CD14-positive monocyte (primary cell): Measurements from ENCODE around the gene CD38. TPM values are rescaled to one million over a fixed set of nuclear protein-coding genes. Genes with fewer than 3 reads are reported as not detected.

ENCODE experiments used
- DNase-seq, 3 donors: peaks; one replicate each; pipeline ENCODE4 v3.0.0-alpha.2; 2011 to 2022
- H2AFZ ChIP-seq: 2 replicates; pipeline ENCODE4 v1.6.0; 2012; ENCODE audit warnings: mild to moderate bottlenecking, low read depth, low read length, inconsistent platforms; ENCODE audit not compliant: insufficient read depth, poor library complexity, severe bottlenecking
- H3K27ac ChIP-seq, 2 donors: 1 replicate in 1 of 2; 2 replicates in 1 of 2; pipeline ENCODE4 v1.5.1; 2012 to 2013; ENCODE audit warnings: low read length in 2 of 2, control low read depth in 1 of 2, inconsistent platforms in 1 of 2, low read depth in 1 of 2, mild to moderate bottlenecking in 1 of 2
- H3K27me3 ChIP-seq, 2 donors: one replicate each; pipeline versions ENCODE4 v1.6.0 to v1.6.1; 2011 to 2013; ENCODE audit warnings: low read length in 2 of 2; ENCODE audit not compliant: control insufficient read depth in 2 of 2, insufficient read depth in 2 of 2
- H3K36me3 ChIP-seq, 2 donors: replicated peaks in 1 of 2; 1 replicate in 1 of 2; 2 replicates in 1 of 2; pipeline versions ENCODE4 v1.5.1 to v1.6.1; 2012 to 2013; ENCODE audit warnings: low read length in 2 of 2, control low read depth in 1 of 2, inconsistent platforms in 1 of 2, mild to moderate bottlenecking in 1 of 2; ENCODE audit not compliant: insufficient read depth in 2 of 2, control insufficient read depth in 1 of 2
- H3K4me1 ChIP-seq, 2 donors: 1 replicate in 1 of 2; 2 replicates in 1 of 2; pipeline versions ENCODE4 v1.5.1 to v1.6.1; 2012 to 2013; ENCODE audit warnings: low read length in 2 of 2, control low read depth in 1 of 2, inconsistent platforms in 1 of 2, mild to moderate bottlenecking in 1 of 2, moderate library complexity in 1 of 2; ENCODE audit not compliant: insufficient read depth in 2 of 2, control insufficient read depth in 1 of 2
- H3K4me2 ChIP-seq: replicated peaks from 2 replicates; pipeline ENCODE3; 2012; ENCODE audit warnings: low read length, moderate library complexity, mild to moderate bottlenecking; ENCODE audit not compliant: poor library complexity, severe bottlenecking; ENCODE audit errors: extremely low read depth
- H3K4me3 ChIP-seq, 3 experiments: fragments of 200-600 bp in 1 of 3; sonication (generic) in 1 of 3; replicated peaks in 1 of 3; 1 replicate in 2 of 3; 2 replicates in 1 of 3; pipeline ENCODE4 v1.5.1; 2011 to 2013; ENCODE audit warnings: low read length in 3 of 3, mild to moderate bottlenecking in 3 of 3, control low read depth in 2 of 3, low read depth in 2 of 3, inconsistent platforms in 1 of 3, moderate library complexity in 1 of 3
- H3K79me2 ChIP-seq: 2 replicates; pipeline ENCODE4 v1.6.0; 2012; ENCODE audit warnings: mild to moderate bottlenecking, control low read depth, inconsistent platforms, low read length, moderate library complexity; ENCODE audit not compliant: insufficient read depth
- H3K9ac ChIP-seq: 2 replicates; pipeline ENCODE4 v1.6.0; 2017; ENCODE audit warnings: low read length, mild to moderate bottlenecking; ENCODE audit not compliant: insufficient read depth, poor library complexity, severe bottlenecking
- H3K9me3 ChIP-seq, 2 donors: replicated peaks in 1 of 2; 1 replicate in 1 of 2; 2 replicates in 1 of 2; pipeline versions ENCODE4 v1.5.1 to v1.6.1; 2012 to 2013; ENCODE audit warnings: low read length in 2 of 2, control low read depth in 1 of 2; ENCODE audit not compliant: control insufficient read depth in 1 of 2, insufficient read depth in 1 of 2
- H4K20me1 ChIP-seq: 2 replicates; pipeline ENCODE4 v1.6.0; 2012; ENCODE audit warnings: mild to moderate bottlenecking, low read length, control low read depth, moderate library complexity; ENCODE audit not compliant: insufficient read depth
- H3K27ac Mint-ChIP-seq, 7 donors: one replicate each; pipeline ENCODE4 v1.8.0; 2020; ENCODE audit warnings: mild to moderate bottlenecking in 7 of 7, mixed read lengths in 7 of 7, moderate library complexity in 6 of 7, inconsistent platforms in 2 of 7
- H3K27me3 Mint-ChIP-seq, 3 donors: one replicate each; pipeline ENCODE4 v1.8.0; 2021 to 2022; ENCODE audit warnings: low read depth in 3 of 3, mild to moderate bottlenecking in 3 of 3, mixed read lengths in 3 of 3, moderate library complexity in 3 of 3, inconsistent platforms in 1 of 3
- H3K36me3 Mint-ChIP-seq, 2 donors: one replicate each; pipeline ENCODE4 v1.8.0; 2020; ENCODE audit warnings: mixed read lengths in 2 of 2, inconsistent platforms in 1 of 2, mild to moderate bottlenecking in 1 of 2
- H3K4me1 Mint-ChIP-seq: one replicate; pipeline ENCODE4 v1.8.0; 2020; ENCODE audit warnings: mild to moderate bottlenecking, mixed read lengths
- H3K4me3 Mint-ChIP-seq, 2 donors: one replicate each; pipeline ENCODE4 v1.8.0; 2020; ENCODE audit warnings: mild to moderate bottlenecking in 2 of 2, mixed read lengths in 2 of 2, moderate library complexity in 1 of 2
- H3K9me3 Mint-ChIP-seq, 7 donors: one replicate each; pipeline ENCODE4 v1.8.0; 2020 to 2022; ENCODE audit warnings: mixed read lengths in 7 of 7, mild to moderate bottlenecking in 6 of 7, moderate library complexity in 6 of 7, inconsistent platforms in 2 of 7
- CTCF ChIP-seq: fragments of 200-600 bp; IDR thresholded peaks from one replicate; pipeline ENCODE4 v1.8.0; 2022; ENCODE audit warnings: antibody characterized with exemption, mild to moderate bottlenecking
- WGBS: methylation state at CpG from one replicate; pipeline ENCODE4 v1.1.5; 2013; ENCODE audit warnings: missing lambda C conversion rate; ENCODE audit not compliant: insufficient coverage; 5-methylcytosine and 5-hydroxymethylcytosine counted together
- intact Hi-C, 2 donors: fragments of 100-400 bp; cut with micrococcal nuclease; formaldehyde crosslinking; loops; one replicate each; pipeline versions ENCODE4 v1.15.0 to v1.15.1; 2023
- polyA plus RNA-seq, 3 donors: library from polyadenylated mRNA; depleted of rRNA in 1 of 3; unstranded in 2 of 3; stranded (reverse) in 1 of 3; fragments of 300-500 nt in 2 of 3; fragments of >200 nt in 1 of 3; fragmentation: Illumina TruSeq in 2 of 3; gene quantifications; 1 replicate in 2 of 3; 2 replicates in 1 of 3; pipeline ENCODE4 v1.2.3, GENCODE V29; 2012 to 2021

Gene CD38
- polyA plus RNA-seq, 3 donors = 2.3 to 4.4 (median 3.0) TPM

DNA sequence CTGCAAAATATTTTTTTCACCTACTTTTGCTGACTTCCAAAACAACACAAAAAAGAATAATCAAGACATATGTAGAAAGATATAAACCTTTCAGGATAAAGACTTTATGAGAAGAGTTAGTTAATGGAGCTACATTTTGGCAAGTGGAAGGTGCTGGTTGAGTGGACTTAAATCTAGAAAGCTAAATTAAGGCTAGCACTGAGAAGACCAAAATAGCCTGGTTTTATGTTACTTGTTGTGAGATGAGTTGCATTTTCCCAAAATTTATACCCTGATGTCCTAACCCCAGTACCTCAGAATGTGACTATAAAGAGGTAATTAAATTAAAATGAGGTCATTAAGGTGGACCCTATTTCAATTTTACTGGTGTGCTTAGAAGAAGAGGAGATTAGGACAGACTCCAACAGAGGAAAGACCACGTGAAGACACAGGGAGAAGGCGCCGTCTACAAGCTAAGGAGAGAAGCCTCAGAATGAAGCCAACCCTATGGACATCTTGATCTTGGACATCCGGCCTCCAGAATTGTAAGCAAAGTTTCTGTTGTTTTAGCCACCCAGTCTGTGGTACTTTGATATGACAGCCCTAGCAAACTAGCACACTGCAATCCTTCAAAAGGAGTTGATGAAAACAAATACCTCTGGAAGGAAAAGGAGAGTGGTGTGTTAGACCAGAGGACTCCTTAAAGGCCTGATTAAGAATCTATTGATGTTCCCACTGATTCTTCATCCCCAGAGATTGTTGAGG, 93.0 kb downstream of the CD38 start:
- Histone ChIP-seq H3K9ac (no peak overlapping the region), H4K20me1 (no peaks in the 10 kb centered on the region), H3K4me2 (no peak overlapping the region), H3K9me3 (peaks cover 0 to 8% of the 10 kb centered on the region in 2 donors), H2AFZ (no peak overlapping the region), H3K27ac (no peak overlapping the region), H3K36me3 (no peaks in the 10 kb centered on the region), H3K4me1 (peaks cover 0 to 3% of the 10 kb centered on the region in 2 donors), H3K4me3 (no peak overlapping the region), H3K79me2 (no peaks in the 10 kb centered on the region), H3K27me3 (no peaks in the 10 kb centered on the region)
- 100% methylated on average over 3 of the region's 4 CpGs for WGBS
- Mint-ChIP-seq H3K27me3 (no peaks in the 10 kb centered on the region), H3K9me3 (peaks cover 8 to 20% (median 14%) of the 10 kb centered on the region in 7 donors), H3K4me1 (peaks cover 6% of the 10 kb centered on the region), H3K27ac (no peak overlapping the region), H3K4me3 (no peak overlapping the region), H3K36me3 (no peaks in the 10 kb centered on the region)
- intact Hi-C loops = no loop called here
- no peak for TF ChIP-seq CTCF
- no peak for DNase-seq

GRCh38 chr4:15873117-15873516, 95.0 kb downstream of the CD38 start:
- Histone ChIP-seq H4K20me1 (no peaks in the 10 kb centered on the region), H3K4me3 (no peak overlapping the region), H3K9ac (no peak overlapping the region), H2AFZ (no peak overlapping the region), H3K9me3 (peaks cover 0 to 12% of the 10 kb centered on the region in 2 donors), H3K36me3 (no peaks in the 10 kb centered on the region), H3K4me1 (peaks cover 0 to 3% of the 10 kb centered on the region in 2 donors), H3K79me2 (no peaks in the 10 kb centered on the region), H3K27me3 (no peaks in the 10 kb centered on the region), H3K4me2 (no peak overlapping the region), H3K27ac (no peak overlapping the region)
- Mint-ChIP-seq H3K36me3 (peaks cover 0 to 2% of the 10 kb centered on the region in 2 donors), H3K9me3 (peaks cover 15 to 28% (median 22%) of the 10 kb centered on the region in 7 donors), H3K4me3 (no peak overlapping the region), H3K4me1 (peaks cover 6% of the 10 kb centered on the region), H3K27me3 (no peaks in the 10 kb centered on the region), H3K27ac (no peak overlapping the region)
- WGBS = 80% methylated on average over 1 of the region's 6 CpGs
- DNase-seq = no peak
- no peak for TF ChIP-seq CTCF
- intact Hi-C loops = no loop called here
